Measurements from ENCODE around the gene SAFB. TPM values are rescaled to one million over a fixed set of nuclear protein-coding genes. Genes with fewer than 3 reads are reported as not detected.

SAFB gene
- total RNA-seq, 4 donors from 2014 or later: 29.8 to 60.0 (median 56.1) TPM

DNA sequence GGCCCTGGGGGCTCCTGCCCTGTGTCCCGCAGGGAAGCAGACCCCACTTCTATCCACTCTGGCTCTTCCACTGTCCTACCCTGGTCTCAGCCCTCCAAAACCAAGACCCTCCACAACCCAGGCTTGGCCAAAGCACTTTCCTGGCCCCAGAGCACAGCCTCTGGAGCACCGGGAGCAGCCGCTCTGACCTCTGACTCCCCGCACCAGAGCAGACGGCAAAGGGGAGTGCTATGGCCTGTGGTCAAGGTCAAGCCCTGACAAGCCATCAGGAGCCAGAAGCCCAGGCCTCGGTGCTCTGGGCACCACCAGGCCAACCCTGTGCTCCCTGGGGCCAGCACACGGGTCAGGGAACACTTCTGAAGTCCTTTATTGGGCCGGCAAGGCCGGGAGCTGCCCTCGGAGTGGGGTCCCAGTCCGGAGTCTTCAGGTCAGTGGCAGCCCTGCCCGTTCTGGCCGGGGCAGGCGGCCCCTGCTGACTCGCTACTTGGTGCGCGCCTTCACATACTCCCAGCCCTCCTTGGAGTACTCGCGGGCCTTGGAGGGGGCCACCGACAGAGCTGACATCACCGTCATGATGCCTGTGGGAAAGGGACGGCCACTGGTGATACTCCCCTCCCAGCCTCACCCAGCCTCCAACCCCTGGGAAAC is 55.3 kb downstream of the SAFB start:
- no peaks in the 10 kb centered on the region for H3K27me3 ChIP-seq
- no peaks in the 10 kb centered on the region for H3K9me3 ChIP-seq
- peaks cover 17 to 22% of the 10 kb centered on the region in 2 donors for H3K4me1 ChIP-seq
- peaks cover 0 to 9% of the 10 kb centered on the region in 2 donors for H3K36me3 ChIP-seq
- TF ChIP-seq, protein P1, sequence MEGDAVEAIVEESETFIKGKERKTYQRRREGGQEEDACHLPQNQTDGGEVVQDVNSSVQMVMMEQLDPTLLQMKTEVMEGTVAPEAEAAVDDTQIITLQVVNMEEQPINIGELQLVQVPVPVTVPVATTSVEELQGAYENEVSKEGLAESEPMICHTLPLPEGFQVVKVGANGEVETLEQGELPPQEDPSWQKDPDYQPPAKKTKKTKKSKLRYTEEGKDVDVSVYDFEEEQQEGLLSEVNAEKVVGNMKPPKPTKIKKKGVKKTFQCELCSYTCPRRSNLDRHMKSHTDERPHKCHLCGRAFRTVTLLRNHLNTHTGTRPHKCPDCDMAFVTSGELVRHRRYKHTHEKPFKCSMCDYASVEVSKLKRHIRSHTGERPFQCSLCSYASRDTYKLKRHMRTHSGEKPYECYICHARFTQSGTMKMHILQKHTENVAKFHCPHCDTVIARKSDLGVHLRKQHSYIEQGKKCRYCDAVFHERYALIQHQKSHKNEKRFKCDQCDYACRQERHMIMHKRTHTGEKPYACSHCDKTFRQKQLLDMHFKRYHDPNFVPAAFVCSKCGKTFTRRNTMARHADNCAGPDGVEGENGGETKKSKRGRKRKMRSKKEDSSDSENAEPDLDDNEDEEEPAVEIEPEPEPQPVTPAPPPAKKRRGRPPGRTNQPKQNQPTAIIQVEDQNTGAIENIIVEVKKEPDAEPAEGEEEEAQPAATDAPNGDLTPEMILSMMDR (IDR thresholded peaks at IDR 0.05 in 4 of 5, conservative IDR thresholded peaks at IDR 0.05 in 1 of 5): no peak
- TF ChIP-seq POLR2A (IDR thresholded peaks at IDR 0.05): no peak
- DNase-seq (no peak), ATAC-seq (no peak)
- no peak overlapping the region for H3K4me3 ChIP-seq
- intact Hi-C loops (cut with DNase I; ENCODE audit: low total_unique reads): no loop called here
- H3K27ac ChIP-seq: no peak overlapping the region
- in situ Hi-C loops (cut with MboI; ENCODE audit: low sequenced_read_pairs in 4 of 4): loop anchor here in 1 of 4 donors (10.0 kb wide), 1 partner anchor 53 kb away; the partner anchor contains the start of genes SAFB and SAFB2

DNA sequence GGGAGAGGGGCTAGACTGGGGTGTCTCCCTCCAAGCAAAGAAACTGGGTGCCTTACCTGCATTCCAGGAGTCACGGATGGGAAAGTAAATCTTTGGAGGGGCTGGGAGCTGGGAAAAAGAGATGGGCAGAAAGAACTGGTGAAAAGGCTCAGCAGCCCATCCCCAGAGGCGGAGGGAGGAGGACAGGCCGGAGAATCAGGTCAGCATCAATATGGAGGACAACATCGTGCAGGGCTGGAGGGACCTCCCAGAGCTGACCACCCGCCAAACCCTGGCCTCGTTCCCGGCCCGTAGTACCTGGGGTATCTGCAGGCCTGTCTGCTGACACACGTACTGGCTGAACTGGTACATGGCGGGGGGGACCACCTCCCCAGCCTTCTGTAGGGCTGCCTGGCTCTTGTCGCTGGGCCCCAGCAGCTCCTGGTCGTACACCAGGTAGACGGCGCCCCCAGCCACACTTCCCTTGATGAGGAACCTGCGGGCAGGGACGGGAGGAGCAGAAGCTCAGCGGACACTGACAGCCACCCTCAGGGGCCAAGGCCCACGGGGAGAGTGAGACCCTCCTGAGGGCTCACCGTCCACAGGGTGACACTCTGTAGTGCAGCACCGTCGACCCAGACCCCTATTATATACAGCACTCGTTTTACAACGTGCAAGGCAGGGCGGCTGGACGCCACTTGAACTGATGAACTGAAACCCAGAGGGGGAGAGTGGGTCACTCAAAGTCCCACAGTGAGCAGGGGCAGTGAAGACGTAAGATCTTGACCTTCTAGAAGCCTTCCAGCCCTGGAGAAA is 56.6 kb downstream of the SAFB start:
- no peaks in the 10 kb centered on the region for H3K9me3 ChIP-seq
- ATAC-seq: no peak
- peaks cover 17 to 22% of the 10 kb centered on the region in 2 donors for H3K4me1 ChIP-seq
- H3K27ac ChIP-seq: peak overlapping the region; percentile 92 to 96 (median 94)
- no peaks in the 10 kb centered on the region for H3K27me3 ChIP-seq
- in situ Hi-C loops (cut with MboI; ENCODE audit: low sequenced_read_pairs in 4 of 4): loop anchor here in 2 of 4 donors (10.0 kb wide), 1 partner anchor 55 kb away; the partner anchor contains the start of genes SAFB (in 2 of the 2) and SAFB2 (in 2 of the 2)
- no peak for TF ChIP-seq POLR2A (IDR thresholded peaks at IDR 0.05)
- TF ChIP-seq, protein P1 (IDR thresholded peaks at IDR 0.05 in 4 of 5, conservative IDR thresholded peaks at IDR 0.05 in 1 of 5): no peak
- intact Hi-C loops (cut with DNase I; ENCODE audit: low total_unique reads): loop anchor here (1.0 kb wide), 2 partner anchors 41 to 56 kb away; partner anchors contain the start of genes CATSPERD, LONP1 and SAFB
- H3K36me3 ChIP-seq: peaks cover 0 to 9% of the 10 kb centered on the region in 2 donors
- DNase-seq: peak in 1 of 2 donors; percentile 24
- peak overlapping the region; percentile 72 to 93 (median 81) for H3K4me3 ChIP-seq

DNA sequence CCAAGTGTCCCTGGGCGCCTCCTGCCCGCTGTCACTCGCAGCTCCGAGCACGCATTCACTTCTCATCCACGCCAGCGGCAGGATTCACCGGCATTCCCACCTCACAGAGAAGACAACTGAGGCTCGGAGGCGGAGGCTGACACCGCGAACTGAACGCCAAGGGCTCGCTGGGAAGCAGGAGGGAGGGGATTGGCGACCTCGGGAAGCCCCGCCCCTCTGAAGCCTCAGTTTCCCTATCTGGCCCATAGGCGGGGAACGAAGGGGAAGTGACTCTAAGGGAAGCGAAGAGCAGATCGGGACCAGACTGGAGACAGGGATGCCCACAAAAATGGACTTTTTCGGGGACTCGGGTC is 57.2 kb downstream of the SAFB start:
- in situ Hi-C loops (cut with MboI; ENCODE audit: low sequenced_read_pairs in 4 of 4): loop anchor here in 1 of 4 donors (10.0 kb wide), 1 partner anchor 55 kb away; the partner anchor contains the start of genes SAFB and SAFB2
- Histone ChIP-seq H3K27me3 (no peaks in the 10 kb centered on the region), H3K9me3 (no peaks in the 10 kb centered on the region), H3K4me1 (peaks cover 17 to 22% of the 10 kb centered on the region in 2 donors), H3K36me3 (peaks cover 0 to 9% of the 10 kb centered on the region in 2 donors), H3K27ac (peak overlapping the region; percentile 92 to 96 (median 94)), H3K4me3 (peak overlapping the region; percentile 72 to 93 (median 81))
- TF ChIP-seq POLR2A (IDR thresholded peaks at IDR 0.05): no peak
- TF ChIP-seq, protein P1 (IDR thresholded peaks at IDR 0.05 in 4 of 5, conservative IDR thresholded peaks at IDR 0.05 in 1 of 5): peak in 2 of 5 experiments; percentile 20 to 21
- intact Hi-C loops (cut with DNase I; ENCODE audit: low total_unique reads): loop anchor here (1.0 kb wide), 2 partner anchors 40 to 57 kb away; partner anchors contain the start of genes CATSPERD, LONP1 and SAFB
- peak; percentile 8 to 20 for ATAC-seq
- peak in 1 of 2 donors; percentile 46 for DNase-seq

DNA sequence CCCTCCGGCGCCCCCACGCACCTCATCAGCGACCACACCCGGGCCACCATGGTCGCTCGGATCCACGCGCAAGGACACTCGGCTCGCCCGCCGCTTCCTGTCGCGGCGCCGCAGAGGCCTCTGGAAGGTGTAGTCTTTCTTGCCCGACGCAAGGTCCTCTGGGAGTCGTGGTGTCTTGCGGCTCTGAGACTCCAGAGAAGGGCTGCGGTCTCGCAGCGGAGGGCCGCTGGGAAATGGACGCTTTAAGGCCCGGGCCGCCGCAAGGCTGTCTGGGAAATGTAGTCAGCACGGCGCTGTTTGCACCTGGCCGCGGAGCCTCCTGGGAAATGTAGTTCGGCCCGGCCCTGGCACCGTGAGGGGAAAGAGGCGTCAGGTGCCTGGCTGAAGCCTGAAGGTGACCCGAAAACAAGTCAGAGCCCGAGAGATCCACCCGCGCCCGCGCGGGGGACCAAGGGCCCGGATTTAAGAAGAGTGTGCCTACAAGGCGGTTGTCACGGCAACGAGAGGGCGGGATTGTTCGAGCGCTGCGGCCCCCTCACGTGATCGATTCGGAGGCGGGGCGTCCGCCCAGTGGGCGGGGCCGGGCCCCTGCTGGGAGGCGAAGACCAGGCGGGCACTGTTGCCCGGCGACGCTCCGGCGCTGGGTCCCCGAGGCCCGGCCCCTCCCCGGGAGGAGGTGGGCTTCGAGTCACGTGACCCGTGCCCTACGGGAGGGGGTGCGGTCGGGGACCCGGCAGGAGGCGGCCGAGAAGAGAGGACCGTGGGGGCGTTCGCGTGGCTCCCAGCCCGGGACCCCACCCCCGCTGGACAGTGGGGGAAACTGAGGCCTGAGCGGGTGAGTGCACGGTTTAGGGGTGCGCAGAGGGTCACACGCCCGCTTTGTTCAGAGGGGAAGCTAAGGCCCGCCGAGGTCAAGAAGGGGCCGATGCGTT is 57.8 kb downstream of the SAFB start, which contains the start of the genes HSD11B1L and MICOS13:
Gene HSD11B1L, plus strand, starts transcription at position 591 of the 932 bp plus-strand sequence. CDS start 3,806 bp downstream, outside the sequence.
Gene MICOS13, minus strand, starts transcription at position 80 of the 932 bp plus-strand sequence. Its CDS starts 30 bp downstream, at position 50.
- peak; percentile 70 to 79 for TF ChIP-seq POLR2A (IDR thresholded peaks at IDR 0.05)
- TF ChIP-seq, protein P1 (IDR thresholded peaks at IDR 0.05 in 4 of 5, conservative IDR thresholded peaks at IDR 0.05 in 1 of 5): peak in 1 of 5 experiments; percentile 16
- intact Hi-C loops (cut with DNase I; ENCODE audit: low total_unique reads): loop anchor here (1.0 kb wide), 2 partner anchors 40 to 57 kb away; partner anchors contain the start of genes CATSPERD, LONP1 and SAFB

More for the DNA sequence above, 57.8 kb downstream of the SAFB start, which contains the start of the genes HSD11B1L and MICOS13:
- DNase-seq (peak; percentile 98 to 99), ATAC-seq (peak; percentile 92 to 93)
- Histone ChIP-seq H3K36me3 (peaks cover 0 to 9% of the 10 kb centered on the region in 2 donors), H3K27me3 (no peaks in the 10 kb centered on the region), H3K4me1 (peaks cover 17 to 22% of the 10 kb centered on the region in 2 donors), H3K9me3 (no peaks in the 10 kb centered on the region), H3K27ac (peak within 1 kb of the TSS; percentile 92 to 96 (median 94)), H3K4me3 (peak within 1 kb of the TSS; percentile 72 to 93 (median 81))
- in situ Hi-C loops (cut with MboI; ENCODE audit: low sequenced_read_pairs in 4 of 4): loop anchor here in 1 of 4 donors (10.0 kb wide), 1 partner anchor 56 kb away; the partner anchor contains the start of genes SAFB and SAFB2
